ENCODE measurements around the gene IER2.

The IER2 gene

DNA sequence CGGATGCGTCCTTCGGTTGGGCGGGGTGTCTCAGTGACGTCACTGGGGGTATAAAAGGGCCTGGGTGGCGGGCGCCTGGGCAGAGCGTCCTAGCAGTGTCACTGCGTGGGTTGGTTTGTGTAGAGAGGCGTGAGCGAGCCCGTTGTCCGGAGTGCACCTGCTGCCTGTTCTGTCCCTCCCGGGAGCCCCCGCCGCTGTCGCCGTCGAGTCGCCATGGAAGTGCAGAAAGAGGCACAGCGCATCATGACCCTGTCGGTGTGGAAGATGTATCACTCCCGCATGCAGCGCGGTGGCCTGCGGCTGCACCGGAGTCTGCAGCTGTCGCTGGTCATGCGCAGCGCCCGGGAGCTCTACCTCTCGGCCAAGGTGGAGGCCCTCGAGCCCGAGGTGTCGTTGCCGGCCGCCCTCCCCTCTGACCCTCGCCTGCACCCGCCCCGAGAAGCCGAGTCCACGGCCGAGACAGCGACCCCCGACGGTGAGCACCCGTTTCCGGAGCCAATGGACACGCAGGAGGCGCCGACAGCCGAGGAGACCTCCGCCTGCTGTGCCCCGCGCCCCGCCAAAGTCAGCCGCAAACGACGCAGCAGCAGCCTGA is 2.9 kb downstream of the IER2 start:
- peak; percentile 37; the same call in 1 of the 2 replicates for TF ChIP-seq CTCF (IDR thresholded peaks at IDR 0.05)

GRCh38 chr19:13153569-13154240 is 3.5 kb downstream of the IER2 start:
- peak; percentile 13; the same call in 1 of the 2 replicates for TF ChIP-seq CTCF (IDR thresholded peaks at IDR 0.05)

DNA sequence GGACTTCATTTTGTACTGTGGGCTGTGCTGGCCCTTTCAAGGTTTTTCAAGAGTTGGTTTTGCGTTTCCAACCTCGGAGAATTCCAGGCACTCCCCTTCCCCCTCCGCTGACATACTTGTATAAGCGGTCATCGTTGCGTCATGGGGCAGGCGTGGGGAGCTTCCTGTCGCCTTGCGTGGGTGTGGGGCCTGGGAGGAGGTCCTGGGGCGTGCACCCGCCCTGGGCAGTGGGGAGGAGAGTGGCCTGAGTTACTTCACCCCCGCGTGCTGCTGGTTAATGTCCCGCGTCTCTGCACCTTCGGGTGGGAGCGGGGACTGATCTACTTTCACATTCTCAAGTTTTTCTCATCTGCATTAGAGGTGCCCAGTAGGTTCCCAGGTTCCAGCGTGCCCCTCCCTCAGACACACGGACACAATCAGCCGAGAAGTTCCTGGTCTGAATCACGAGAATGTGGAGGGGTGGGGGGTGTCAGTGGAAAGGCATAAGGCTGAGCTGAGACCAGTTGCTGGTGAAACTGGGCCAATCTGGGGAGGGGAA is 4.1 kb downstream of the IER2 start:
- TF ChIP-seq CTCF (IDR thresholded peaks at IDR 0.05) = no peak

DNA sequence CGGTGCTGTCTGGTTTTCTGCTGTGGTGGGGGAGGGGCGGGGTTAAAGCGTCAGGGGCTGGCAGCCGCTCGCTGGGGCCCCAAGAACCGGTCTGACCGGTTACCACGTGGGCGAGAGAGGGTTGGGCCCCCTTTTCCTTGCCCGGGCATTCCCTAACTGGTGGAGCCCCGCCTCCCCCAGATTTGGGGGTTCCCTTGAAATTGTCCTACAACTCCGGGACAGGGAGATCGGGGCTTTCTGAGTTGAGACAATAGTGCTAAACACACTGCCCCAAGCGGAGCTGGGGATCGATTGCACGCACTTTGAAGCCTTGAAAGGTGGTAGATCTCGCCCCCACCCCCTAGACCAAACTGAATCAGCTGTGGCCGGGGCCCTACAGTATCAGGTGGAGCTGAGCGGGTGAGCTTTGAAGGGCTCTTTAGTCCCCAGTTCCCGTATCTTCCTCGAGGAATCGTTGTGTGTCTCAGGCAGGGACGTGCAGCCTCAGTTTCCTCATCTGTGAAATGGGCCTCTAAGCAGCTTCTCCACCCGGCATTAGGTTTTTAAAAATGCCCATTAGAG is 4.8 kb downstream of the IER2 start:
- no peak for TF ChIP-seq CTCF (IDR thresholded peaks at IDR 0.05)

- TF ChIP-seq CTCF (IDR thresholded peaks at IDR 0.05) = no peak
Observed at GRCh38 chr19:13155472-13156359, 5.5 kb downstream of the IER2 start.

GRCh38 chr19:13159713-13160112 is 9.5 kb downstream of the IER2 start:
- TF ChIP-seq CTCF (IDR thresholded peaks at IDR 0.05) = no peak

DNA sequence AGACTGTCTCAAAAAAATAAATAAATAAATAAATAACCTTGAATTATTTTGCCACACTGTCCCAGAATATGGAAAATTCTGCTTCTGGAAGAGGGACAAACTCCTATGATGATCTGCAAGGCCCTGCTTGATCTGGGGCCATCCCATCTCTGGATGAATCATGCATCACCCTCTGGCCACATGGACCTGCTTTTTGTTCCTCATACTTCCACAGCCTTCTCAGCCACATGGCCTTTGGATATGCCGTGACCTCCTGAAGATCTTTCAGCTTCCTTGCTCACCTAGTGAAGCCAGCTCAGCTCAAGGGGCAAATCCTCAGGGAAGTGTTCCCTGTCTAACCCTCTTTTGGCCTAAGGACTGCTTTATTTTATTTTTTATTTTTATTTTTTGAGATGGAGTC is 10.3 kb downstream of the IER2 start:
- no peak for TF ChIP-seq CTCF (IDR thresholded peaks at IDR 0.05)
